ENCODE data around the gene FDCSP. TPM values are rescaled to one million over a fixed set of nuclear protein-coding genes. Genes with fewer than 3 reads are reported as not detected.

Gene FDCSP
- total and polyA plus RNA-seq, 2 of the 8 experiments (the other 6 are each of a cell fraction or from before 2014, with no cell fraction given), result not detected

GRCh38 chr4:70196857-70197256 lies 29.1 kb upstream of the FDCSP start:
- no peaks in the 10 kb centered on the region for H3K27me3 ChIP-seq (replicated peaks in 1 of 4; ENCODE audit: control insufficient read depth in 3 of 4, extremely low read depth in 1 of 4, insufficient read depth in 3 of 4, low read length in 3 of 4)
- no peak overlapping the region for H4K5ac ChIP-seq (ENCODE audit: insufficient read length, low read depth, low read length)
- no peak overlapping the region for H4K91ac ChIP-seq (replicated peaks; ENCODE audit: insufficient read length, low read length)
- H3K4ac ChIP-seq (replicated peaks; ENCODE audit: insufficient read length, low read depth, low read length), result no peak overlapping the region
- no peak overlapping the region for H4K8ac ChIP-seq (ENCODE audit: extremely low read depth, insufficient read depth, low read length)
- no peak overlapping the region for H3K56ac ChIP-seq (replicated peaks; ENCODE audit: insufficient read length, low read depth, low read length)
- no peak overlapping the region for H3K9ac ChIP-seq (replicated peaks in 1 of 4; ENCODE audit: extremely low read depth in 1 of 4, low read depth in 3 of 4, low read length in 3 of 4)
- no peak overlapping the region for H2AFZ ChIP-seq (ENCODE audit: low read length)
- no peak overlapping the region for H2BK5ac ChIP-seq (ENCODE audit: low read depth, low read length)
- 92% methylated on average over 2 of the region's 2 CpGs; no CpG with 5 or more reads in 1 of the 2 experiments for WGBS, 2 experiments (ENCODE audit: extremely low coverage in 1 of 2, insufficient coverage in 1 of 2, insufficient read length in 1 of 2, insufficient replicate concordance in 2 of 2, low coverage in 1 of 2, low lambda C conversion rate in 2 of 2, missing lambda C conversion rate in 1 of 2)
- no peak overlapping the region for H3K23ac ChIP-seq (ENCODE audit: insufficient read length)
- no peak overlapping the region for H2BK20ac ChIP-seq (ENCODE audit: low read length)
- no peaks in the 10 kb centered on the region for H3K4me1 ChIP-seq (replicated peaks in 1 of 4; ENCODE audit: control insufficient read depth in 3 of 4, insufficient read depth in 4 of 4, low read length in 3 of 4)
- no peaks in the 10 kb centered on the region for H3K79me1 ChIP-seq (ENCODE audit: low read depth, low read length)
- no peak overlapping the region for H3K18ac ChIP-seq (ENCODE audit: extremely low read depth, low read length)
- no peaks in the 10 kb centered on the region for H3K23me2 ChIP-seq (ENCODE audit: low read depth, low read length)
- CTCF ChIA-PET (ENCODE audit: partially characterized antibody), result interaction anchor here (0.9 to 2.6 kb wide), 4 partner anchors 13 to 303 kb away, joined by 3 to 12 read pairs (median 8); no protein-coding TSS in a partner anchor
- H4K20me1 ChIP-seq (replicated peaks in 1 of 2; ENCODE audit: control insufficient read depth in 1 of 2, insufficient read depth in 2 of 2, low read length in 2 of 2), result no peaks in the 10 kb centered on the region
- H3K27ac ChIP-seq (ENCODE audit: low read depth, low read length), result no peak overlapping the region
- no peak for DNase-seq (ENCODE audit: low read depth in 1 of 2, low spot score in 2 of 2)
- no peaks in the 10 kb centered on the region for H3K79me2 ChIP-seq (ENCODE audit: control insufficient read depth in 1 of 2, insufficient read depth in 2 of 2, low read length in 2 of 2)
- H3K4me2 ChIP-seq (ENCODE audit: insufficient read depth in 1 of 2, low read depth in 2 of 2, low read length in 2 of 2), result no peak overlapping the region
- FAIRE-seq, result no peak
- no peak overlapping the region for H2BK12ac ChIP-seq (ENCODE audit: low read depth, low read length)
- H2AK5ac ChIP-seq (ENCODE audit: low read depth, low read length), result no peak overlapping the region
- no peak overlapping the region for H3K14ac ChIP-seq (ENCODE audit: insufficient read length)
- no peak overlapping the region for H2BK15ac ChIP-seq (ENCODE audit: low read length)
- H3K4me3 ChIP-seq (ENCODE audit: extremely low read depth in 1 of 4, insufficient read depth in 2 of 4, low read depth in 3 of 4, low read length in 4 of 4), result no peak overlapping the region
- TF ChIP-seq TCF12 (IDR thresholded peaks at IDR 0.05; ENCODE audit: low read depth, low read length), result no peak
- TF ChIP-seq CEBPB (IDR thresholded peaks at IDR 0.05; ENCODE audit: low read depth, low read length), result peak; percentile 22; the same call in 1 of the 2 replicates
- no peak for TF ChIP-seq KDM4A (IDR thresholded peaks at IDR 0.05; ENCODE audit: low read depth, low read length, severe bottlenecking)
- no peak for TF ChIP-seq YY1 (IDR thresholded peaks at IDR 0.05; ENCODE audit: low read depth, low read length)
- no peak overlapping the region for H2BK120ac ChIP-seq (replicated peaks; ENCODE audit: low read depth, low read length)
- POLR2A ChIA-PET (ENCODE audit: partially characterized antibody), result no interaction called here
- no peaks in the 10 kb centered on the region for H3K36me3 ChIP-seq (ENCODE audit: control insufficient read depth in 2 of 4, insufficient read depth in 4 of 4, low read length in 3 of 4)
- H3K9me3 ChIP-seq (ENCODE audit: insufficient read depth in 2 of 2, low read depth in 1 of 2, low read length in 1 of 2), result no peaks in the 10 kb centered on the region
